ENCODE data around the gene MTRR. TPM values are rescaled to one million over a fixed set of nuclear protein-coding genes. Genes with fewer than 3 reads are reported as not detected.

MTRR gene
- total RNA-seq, 1 experiment from 2014 or later = 88.6 TPM

- H3K27ac Mint-ChIP-seq (ENCODE audit: low read depth, unreplicated experiment) = no peak overlapping the region
Observed at GRCh38 chr5:7926720-7927119, 57.8 kb downstream of the MTRR start.

GRCh38 chr5:7927466-7928375 is 58.8 kb downstream of the MTRR start:
- ChIA-PET POLR2A (interaction anchor here (1.0 kb wide), 1 partner anchor 23 kb away, joined by 3 read pairs; no protein-coding TSS in a partner anchor), CTCF (interaction anchor here (0.5 to 3.6 kb wide), 43 partner anchors 9 to 1723 kb away, joined by 3 to 38 read pairs (median 4); no protein-coding TSS in a partner anchor)
- no TSS peak for BruUV-seq (replicated peaks)
- peak; percentile 63 for TF ChIP-seq CTCF (IDR thresholded peaks at IDR 0.05; ENCODE audit: unreplicated experiment)
- no peaks in the 10 kb centered on the region for H3K9me3 Mint-ChIP-seq (ENCODE audit: unreplicated experiment)
- H3K27me3 Mint-ChIP-seq (ENCODE audit: insufficient read depth, unreplicated experiment) = peaks cover 10% of the 10 kb centered on the region
- intact Hi-C loops (cut with micrococcal nuclease) = loop anchor here (2.0 to 5.0 kb wide), 3 partner anchors 415 to 1280 kb away; no protein-coding TSS in a partner anchor
- DNase-seq (ENCODE audit: unreplicated experiment) = peak; percentile 65
- no peak overlapping the region for H3K27ac Mint-ChIP-seq (ENCODE audit: low read depth, unreplicated experiment)
- H3K4me1 Mint-ChIP-seq (ENCODE audit: insufficient read depth, unreplicated experiment) = no peaks in the 10 kb centered on the region
- H3K36me3 Mint-ChIP-seq (ENCODE audit: insufficient read depth, unreplicated experiment) = no peaks in the 10 kb centered on the region
- H3K4me3 Mint-ChIP-seq (ENCODE audit: unreplicated experiment) = no peak overlapping the region

More at GRCh38 chr5:7926720-7927119, 57.8 kb downstream of the MTRR start:
- intact Hi-C loops (cut with micrococcal nuclease) = loop anchor here (2.0 to 5.0 kb wide), 3 partner anchors 416 to 1281 kb away; no protein-coding TSS in a partner anchor
- Mint-ChIP-seq H3K9me3 (ENCODE audit: unreplicated experiment) (no peaks in the 10 kb centered on the region), H3K4me3 (ENCODE audit: unreplicated experiment) (no peak overlapping the region), H3K36me3 (ENCODE audit: insufficient read depth, unreplicated experiment) (no peaks in the 10 kb centered on the region), H3K4me1 (ENCODE audit: insufficient read depth, unreplicated experiment) (no peaks in the 10 kb centered on the region), H3K27me3 (ENCODE audit: insufficient read depth, unreplicated experiment) (peaks cover 8% of the 10 kb centered on the region)
- no peak for DNase-seq (ENCODE audit: unreplicated experiment)
- ChIA-PET CTCF (interaction anchor here (0.5 to 3.6 kb wide), 6 partner anchors 12 to 830 kb away, joined by 3 to 38 read pairs (median 3); no protein-coding TSS in a partner anchor), POLR2A (no interaction called here)
- no peak for TF ChIP-seq CTCF (IDR thresholded peaks at IDR 0.05; ENCODE audit: unreplicated experiment)
- no TSS peak for BruUV-seq (replicated peaks)

- H3K27ac Mint-ChIP-seq (ENCODE audit: low read depth, unreplicated experiment) = no peak overlapping the region
- CTCF ChIA-PET = interaction anchor here (0.8 to 3.6 kb wide), 9 partner anchors 9 to 1277 kb away, joined by 3 to 38 read pairs (median 4); no protein-coding TSS in a partner anchor
- intact Hi-C loops (cut with micrococcal nuclease) = no loop called here
- DNase-seq (ENCODE audit: unreplicated experiment) = no peak
- TF ChIP-seq CTCF (IDR thresholded peaks at IDR 0.05; ENCODE audit: unreplicated experiment) = no peak
- POLR2A ChIA-PET = no interaction called here
- H3K4me3 Mint-ChIP-seq (ENCODE audit: unreplicated experiment) = no peak overlapping the region
- BruUV-seq (replicated peaks) = no TSS peak
- H3K27me3 Mint-ChIP-seq (ENCODE audit: insufficient read depth, unreplicated experiment) = peaks cover 10% of the 10 kb centered on the region
- no peaks in the 10 kb centered on the region for H3K9me3 Mint-ChIP-seq (ENCODE audit: unreplicated experiment)
- no peaks in the 10 kb centered on the region for H3K4me1 Mint-ChIP-seq (ENCODE audit: insufficient read depth, unreplicated experiment)
- H3K36me3 Mint-ChIP-seq (ENCODE audit: insufficient read depth, unreplicated experiment) = no peaks in the 10 kb centered on the region
Observed at GRCh38 chr5:7930011-7930410, 61.1 kb downstream of the MTRR start.

- no peaks in the 10 kb centered on the region for H3K36me3 Mint-ChIP-seq (ENCODE audit: insufficient read depth, unreplicated experiment)
- TF ChIP-seq CTCF (IDR thresholded peaks at IDR 0.05; ENCODE audit: unreplicated experiment) = no peak
- peaks cover 11% of the 10 kb centered on the region for H3K27me3 Mint-ChIP-seq (ENCODE audit: insufficient read depth, unreplicated experiment)
- DNase-seq (ENCODE audit: unreplicated experiment) = no peak
- no TSS peak for BruUV-seq (replicated peaks)
- ChIA-PET POLR2A (no interaction called here), CTCF (interaction anchor here (6.0 kb wide), 1 partner anchor 14 kb away, joined by 38 read pairs; no protein-coding TSS in a partner anchor)
- no peak overlapping the region for H3K27ac Mint-ChIP-seq (ENCODE audit: low read depth, unreplicated experiment)
- no peak overlapping the region for H3K4me3 Mint-ChIP-seq (ENCODE audit: unreplicated experiment)
- intact Hi-C loops (cut with micrococcal nuclease) = no loop called here
- no peaks in the 10 kb centered on the region for H3K9me3 Mint-ChIP-seq (ENCODE audit: unreplicated experiment)
- H3K4me1 Mint-ChIP-seq (ENCODE audit: insufficient read depth, unreplicated experiment) = no peaks in the 10 kb centered on the region
Observed at GRCh38 chr5:7941692-7942091, 72.7 kb downstream of the MTRR start.
